GM18909 (cell line): ENCODE results near the gene EMSY.

Experiments used
- ATAC-seq: cut with Tn5 transposase; IDR thresholded peaks from one replicate; pipeline ENCODE4 v1.9.1; 2021; ENCODE audit warnings: mild to moderate bottlenecking; ENCODE audit not compliant: unreplicated experiment, poor library complexity

The EMSY gene

DNA sequence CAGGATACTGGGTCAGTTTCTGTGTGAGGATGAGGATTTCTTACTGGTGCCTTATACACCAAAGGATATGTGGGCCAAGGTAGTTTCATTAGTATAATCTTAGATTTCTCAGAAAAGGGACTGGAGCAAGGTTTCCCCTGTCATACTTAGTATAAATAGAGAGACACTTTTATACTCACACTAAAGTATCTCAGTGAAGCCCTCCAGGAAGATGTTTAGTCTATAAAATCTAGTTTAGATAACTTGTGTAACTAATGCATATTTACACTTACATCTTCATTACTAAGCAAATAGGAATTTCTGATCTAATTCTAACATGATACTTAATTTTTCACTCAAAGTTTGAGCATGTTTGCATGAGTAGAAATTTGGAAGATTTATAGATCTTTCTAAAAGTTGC, 11.1 kb downstream of the EMSY start:
- no peak for ATAC-seq

DNA sequence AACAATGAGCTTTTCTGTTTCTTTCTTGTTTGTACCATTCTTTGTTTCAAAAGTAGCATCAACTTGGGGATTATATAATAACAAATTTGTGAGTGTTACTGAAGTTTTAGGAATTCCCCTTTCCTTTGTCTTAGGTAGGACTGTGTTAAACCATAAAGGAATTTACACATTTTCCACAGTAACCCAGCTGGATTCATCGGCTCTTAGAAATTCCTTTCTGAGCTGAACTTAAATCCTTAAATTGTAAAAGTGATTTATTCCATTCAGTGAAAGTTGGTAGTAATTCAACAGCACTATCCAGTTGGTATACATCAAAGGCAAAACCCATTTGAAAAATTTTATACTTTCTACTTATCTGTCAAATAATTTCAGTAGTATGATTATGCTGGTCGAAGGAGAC, 11.8 kb downstream of the EMSY start:
- no peak for ATAC-seq

DNA sequence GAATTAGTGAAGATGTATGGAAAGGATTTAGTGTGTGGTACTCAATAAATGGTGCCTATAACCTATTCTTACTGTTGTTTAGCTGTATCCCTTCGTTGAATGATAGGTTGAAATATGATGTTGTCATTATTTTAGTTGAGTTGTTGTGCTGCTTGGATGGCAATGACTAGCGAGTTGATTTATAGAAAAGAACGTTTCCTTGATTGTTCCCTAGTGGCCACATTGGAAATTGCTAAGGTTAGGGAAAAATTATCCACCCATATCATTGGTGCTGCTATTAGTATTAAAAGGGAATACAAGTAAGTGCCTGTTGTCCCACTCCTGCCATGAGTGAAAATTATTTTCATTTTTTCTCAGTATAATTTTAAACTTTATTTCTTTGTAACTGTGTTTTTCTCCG, 14.5 kb downstream of the EMSY start:
- no peak for ATAC-seq

DNA sequence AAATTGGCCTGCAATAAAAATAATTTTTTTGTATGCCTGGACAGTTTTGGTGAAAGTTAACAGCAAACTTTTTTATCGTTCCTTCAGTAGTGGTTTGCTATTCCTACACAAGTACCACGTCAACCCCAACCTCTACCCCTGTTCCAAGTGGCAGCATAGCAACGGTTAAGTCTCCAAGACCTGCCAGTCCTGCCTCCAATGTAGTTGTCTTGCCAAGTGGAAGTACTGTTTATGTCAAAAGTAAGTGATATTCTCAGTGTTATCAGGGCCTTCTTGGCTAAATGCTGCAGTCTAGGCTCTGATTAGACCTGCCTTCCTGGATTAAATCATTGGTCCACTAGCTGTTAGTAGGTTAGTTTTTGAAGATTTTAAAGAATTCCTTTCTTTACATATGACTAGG, 15.0 kb downstream of the EMSY start:
- no peak for ATAC-seq

DNA sequence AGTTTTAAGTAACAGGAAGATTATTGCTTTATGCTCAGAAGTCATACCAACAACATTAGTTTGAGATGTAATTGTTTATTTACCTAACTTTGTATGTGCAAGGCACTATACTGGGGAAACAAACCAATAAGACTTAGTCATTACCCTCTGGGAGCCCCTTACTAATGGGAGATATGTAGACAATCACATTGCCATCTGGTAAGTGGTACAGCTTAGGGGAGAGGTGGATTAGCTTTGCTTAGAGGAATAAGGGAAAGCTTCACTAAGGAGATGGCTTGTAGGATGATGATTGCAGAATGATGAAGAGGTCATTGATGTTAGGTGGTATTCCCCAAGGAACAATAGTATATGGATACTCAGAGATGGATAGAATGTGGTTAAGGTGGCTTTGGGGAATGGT, 17.5 kb downstream of the EMSY start:
- no peak for ATAC-seq

DNA sequence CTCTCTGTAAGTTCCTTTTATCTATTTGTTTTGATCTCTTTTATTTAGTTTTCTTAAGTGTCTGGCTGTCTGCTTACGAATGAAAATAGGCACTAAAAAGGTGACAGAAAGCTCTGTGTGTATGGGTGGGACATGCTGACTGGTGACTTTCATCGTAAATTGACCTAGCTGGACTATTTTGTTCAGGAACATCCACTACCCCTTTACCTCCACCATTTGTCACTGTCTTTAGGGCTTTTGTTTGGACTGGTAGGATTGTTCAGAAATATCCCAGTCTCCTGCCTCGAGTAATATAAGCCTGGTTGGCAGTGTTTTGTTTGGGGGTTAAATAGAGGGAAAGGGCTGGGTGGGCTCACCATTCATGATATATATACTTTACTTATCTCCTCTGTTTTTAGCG, 20.9 kb downstream of the EMSY start:
- ATAC-seq = no peak

DNA sequence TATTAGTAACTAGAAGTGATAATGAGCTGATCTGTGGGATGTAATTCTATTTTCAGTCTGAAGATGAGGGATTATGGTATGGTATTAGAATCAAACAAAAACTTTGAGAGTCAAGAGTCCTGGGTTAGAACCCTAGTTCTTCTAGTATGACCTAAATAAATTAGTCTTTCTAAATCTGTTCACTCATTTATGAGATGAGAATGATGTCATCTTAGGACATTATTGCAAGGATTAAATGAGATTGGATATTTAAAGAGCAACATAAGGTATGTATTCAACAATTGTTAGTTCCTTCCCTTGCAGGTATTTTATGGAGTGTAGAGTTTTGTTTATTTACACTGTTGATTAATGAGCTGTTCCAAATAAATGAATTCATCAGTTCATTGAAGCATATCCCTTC, 21.8 kb downstream of the EMSY start:
- ATAC-seq = no peak

DNA sequence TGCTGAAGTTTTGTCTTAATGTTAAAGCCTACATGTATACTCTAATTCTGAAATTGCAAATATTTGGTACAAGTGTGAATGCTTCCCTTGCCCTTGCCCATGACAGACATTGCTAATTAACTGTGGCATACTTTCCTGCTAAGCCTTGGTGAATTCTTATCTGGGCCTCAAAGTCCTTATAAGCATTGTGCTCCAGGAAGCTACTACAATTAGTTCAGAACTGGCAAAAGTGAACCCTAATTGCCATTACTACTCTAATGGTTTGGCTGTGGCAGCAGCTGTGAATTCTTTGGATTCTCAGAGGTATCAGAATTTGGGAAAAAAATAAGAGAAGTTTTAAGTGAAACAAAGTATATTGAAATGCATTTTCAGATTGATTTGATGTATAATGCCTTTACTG, 24.3 kb downstream of the EMSY start:
- no peak for ATAC-seq

DNA sequence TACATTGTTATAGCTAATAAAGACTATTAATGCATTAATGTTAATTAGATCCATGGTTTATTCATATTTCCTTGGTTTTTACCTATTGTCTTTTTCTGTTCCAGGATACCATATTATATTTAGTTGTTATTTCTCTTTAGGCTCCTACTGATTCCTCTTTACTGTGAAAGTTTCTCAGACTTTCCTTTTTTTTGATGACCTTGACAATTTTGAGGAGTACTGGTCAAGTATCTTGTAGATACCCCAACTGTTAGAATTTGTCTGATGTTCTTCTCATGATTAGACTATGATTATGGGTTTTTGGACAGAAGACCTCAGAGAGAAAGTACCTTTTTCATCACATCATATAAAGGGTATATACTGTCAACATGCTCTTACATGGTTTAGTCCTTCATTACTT, 26.6 kb downstream of the EMSY start:
- ATAC-seq = no peak

DNA sequence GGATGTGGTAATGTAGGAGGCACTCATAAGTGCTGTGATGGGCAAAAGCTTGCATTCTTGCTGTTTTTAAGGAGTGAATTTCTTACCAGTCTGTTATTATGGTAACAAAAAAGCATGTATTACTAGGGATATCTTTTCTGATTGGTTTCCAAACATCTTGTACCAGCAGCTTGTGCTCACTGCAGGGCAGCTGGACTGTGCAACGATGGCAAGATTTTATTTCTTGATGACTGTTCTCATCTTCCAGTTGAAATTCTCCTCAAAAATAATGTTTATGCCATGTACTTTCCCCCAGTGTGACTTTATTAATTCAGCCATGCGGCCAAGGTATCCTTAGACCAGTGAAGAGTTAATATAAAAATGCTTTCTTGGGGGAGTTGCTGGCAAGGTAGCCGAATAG, 35.4 kb downstream of the EMSY start:
- ATAC-seq = no peak

DNA sequence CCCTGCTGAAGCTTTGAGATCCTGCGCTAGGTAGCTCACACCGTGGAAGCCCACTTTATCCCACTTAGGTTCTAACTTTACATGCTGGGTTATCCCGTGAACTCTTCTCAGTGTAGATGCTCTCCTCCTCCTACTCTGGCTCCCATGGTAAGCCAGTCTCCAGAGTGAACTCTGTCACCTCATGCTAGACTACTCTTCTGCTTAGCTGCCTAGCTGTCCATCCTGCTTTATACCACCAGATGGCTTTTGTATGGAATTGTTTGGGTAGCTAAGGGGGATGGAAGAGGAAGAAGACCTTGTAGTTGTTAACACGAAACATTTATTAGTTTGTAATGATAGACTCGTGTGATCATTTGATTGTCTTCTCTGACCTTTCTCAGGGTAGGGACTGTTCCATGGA, 46.8 kb downstream of the EMSY start:
- no peak for ATAC-seq

DNA sequence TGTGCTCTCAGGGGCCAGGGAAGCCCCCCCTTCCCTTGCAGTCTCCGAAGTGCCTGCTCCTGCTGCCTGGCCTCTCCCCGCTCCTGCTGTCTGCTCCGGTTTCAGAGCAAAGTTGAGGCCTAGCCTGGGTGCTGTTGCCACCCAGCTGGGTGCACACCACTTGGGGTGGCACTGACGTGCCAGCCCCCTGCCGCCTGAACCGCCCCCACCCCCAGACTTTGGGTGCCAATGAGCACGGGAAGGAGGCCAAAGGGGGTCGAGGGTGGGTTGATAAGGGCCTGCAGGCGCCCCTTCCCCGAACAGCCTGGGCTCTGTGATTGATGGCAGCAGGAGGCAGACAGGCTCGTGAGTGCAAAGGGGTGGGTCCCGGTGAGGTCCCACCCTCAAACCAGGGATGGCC, 48.2 kb downstream of the EMSY start:
- ATAC-seq = no peak

DNA sequence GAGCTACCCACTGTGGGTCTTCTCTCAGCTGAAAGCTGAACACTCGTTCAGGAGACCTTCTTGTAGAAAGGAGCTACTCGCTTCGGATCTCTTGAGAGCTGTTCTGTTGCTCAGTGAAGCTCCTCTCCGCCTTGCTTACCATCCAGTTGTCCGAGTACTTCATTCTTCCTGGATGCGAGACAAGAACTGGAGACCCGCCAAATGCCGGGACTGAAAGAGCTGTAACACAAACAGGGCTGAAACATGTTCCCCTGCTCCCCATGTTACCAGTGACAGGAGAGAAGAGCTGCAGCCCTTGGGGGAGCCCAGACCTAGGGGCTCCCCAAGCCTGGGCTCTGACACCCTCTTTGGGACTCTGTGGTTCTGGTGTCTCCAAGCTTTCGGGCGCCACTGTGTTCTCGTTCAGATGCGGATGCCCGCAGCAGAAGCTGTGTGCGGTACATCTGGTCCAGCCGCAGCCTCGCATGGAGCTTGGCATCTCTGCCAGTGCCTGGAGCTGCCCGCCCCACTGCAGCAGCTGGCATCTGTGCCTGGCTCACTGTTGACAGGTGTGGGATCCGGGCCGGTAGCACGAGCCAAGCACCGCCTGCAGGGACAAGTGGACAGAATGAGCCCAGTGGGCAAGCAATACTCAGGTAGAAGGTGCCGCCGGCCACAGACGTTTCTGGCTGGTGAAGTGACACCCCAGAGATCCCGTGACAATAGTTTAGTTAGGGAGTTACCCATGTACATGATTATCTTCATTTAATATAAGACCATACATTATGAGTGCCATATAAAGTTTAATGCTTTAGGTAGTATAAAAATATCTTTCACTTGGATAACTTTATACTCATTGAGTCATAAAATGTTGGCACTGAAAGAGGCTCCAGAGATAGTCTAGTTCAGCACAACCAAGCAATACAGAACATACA, 49.1 kb downstream of the EMSY start:
- ATAC-seq = no peak

DNA sequence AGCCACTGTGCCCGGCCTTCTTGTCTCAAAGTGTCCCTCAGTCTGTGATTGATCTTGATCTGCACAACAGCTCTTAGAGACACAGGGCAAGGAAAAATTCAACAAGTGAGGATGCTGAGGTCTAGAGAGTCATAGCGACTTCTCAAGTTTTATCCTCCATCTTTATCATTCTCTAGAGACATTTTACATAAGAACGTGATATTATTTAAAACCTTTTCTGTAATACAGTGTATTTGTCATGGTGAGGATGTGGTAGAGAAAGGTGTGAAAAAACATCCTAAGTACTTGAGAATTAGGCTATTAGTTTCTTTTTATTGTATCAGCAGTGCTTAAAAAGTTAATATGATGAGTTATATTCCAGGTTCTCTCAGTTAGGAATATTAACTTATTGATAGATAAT, 50.2 kb downstream of the EMSY start:
- ATAC-seq = no peak

DNA sequence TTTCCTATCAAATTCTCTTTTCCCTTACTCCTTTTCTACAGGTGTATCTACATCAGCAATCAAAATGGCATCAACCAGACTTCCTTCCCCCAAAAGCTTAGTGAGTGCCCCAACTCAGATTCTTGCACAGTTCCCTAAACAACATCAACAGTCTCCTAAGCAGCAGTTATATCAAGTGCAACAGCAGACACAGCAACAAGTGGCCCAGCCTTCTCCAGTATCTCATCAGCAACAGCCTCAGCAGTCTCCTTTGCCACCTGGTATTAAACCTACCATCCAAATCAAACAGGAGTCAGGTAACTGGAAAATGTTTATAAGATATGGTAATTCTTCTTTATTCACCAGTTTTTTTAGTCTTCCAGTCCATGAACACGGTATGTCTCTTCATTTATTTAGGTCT, 51.4 kb downstream of the EMSY start:
- no peak for ATAC-seq

DNA sequence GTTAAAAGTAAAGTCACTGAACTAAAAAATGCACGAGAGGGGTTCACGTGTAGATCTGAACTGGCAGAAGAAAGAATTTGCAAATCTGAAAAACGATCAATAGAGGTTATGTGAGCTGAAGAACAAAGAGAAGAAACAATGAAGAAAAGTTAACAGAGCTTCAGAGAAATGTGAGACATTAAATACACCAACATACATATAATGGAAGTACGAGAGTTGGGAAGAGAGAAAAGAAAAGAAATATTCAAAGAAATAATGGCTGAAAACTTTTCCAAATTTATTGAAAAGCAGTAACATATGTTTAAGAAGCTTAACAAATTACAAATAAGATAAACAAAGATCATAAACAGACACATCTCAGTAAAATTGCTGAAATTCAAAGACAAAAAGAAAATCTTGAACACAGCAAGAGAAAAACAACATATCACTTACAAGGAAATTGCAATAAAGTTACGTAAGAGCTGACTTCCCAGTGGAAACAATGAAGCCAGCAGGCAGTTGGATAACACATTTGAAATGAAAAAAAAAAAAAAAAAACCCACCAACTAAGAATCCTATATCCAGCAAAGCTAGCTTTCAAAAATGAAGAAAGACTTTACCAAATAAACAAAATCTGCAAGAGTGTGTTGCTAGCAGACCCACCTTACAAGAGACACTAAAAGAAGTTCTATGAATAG, 56.8 kb downstream of the EMSY start:
- no peak for ATAC-seq

DNA sequence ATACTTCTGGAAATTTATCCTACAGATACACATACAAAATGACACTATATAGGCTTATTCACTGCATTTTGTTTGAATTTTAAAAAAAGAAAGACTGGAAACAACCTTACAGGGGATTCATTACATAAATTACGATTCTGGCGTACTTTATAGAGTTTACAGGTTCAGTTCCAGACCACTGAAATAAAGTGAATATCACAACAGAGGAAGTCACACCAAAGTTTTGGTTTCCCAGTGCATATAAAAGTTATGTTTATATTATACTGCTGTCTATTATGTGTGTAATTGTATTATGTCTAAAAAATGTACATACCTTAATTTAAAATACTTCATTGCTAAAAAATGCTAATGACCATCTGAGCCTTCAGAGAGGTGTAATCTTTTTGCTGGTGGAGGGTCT, 62.0 kb downstream of the EMSY start:
- ATAC-seq = no peak

DNA sequence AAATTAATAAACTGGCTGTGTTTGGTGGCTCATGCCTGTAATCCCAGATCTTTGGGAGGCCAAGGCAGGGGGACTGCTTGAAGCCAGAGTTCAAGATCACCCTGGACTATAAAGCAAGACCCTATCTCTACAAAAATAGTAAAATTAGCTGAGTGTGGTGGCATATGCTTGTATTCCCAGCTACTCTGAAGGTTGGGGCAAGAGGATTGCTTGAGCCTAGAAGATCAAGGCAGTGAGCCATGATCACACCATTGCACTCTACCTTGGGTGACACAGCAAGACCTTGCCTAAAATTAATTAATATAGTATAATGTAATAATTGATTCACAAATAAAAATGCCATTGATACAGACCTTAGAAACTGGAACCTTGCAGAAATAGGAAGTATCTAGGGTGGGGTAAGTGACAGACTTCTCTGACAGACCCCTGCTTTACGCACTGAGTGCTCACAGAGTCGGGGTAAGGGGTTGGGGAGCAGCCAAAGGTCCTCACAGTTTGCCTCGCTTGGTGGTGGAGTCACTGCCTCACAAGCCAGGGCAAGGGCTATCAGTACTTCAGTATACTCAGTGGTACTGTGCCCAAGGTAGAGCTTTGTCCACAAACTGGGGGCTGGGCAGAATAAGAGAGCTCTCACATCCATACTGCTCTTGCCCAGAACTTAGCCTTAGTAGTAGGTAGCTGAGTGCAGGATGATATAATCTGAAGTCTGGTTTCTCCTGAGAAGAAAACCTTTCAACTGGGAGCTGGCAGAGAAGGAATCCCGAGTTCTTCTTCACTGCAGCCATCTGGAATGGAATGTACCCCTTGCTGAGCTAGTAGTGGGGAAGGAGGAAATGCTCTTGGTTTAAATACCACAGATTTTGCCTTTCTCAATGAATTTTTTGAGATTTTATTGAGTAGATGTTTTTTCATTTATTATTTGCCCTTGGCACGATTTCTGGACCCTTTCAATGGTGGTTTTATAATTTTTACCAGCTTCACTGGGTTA, 65.5 kb downstream of the EMSY start:
- no peak for ATAC-seq

DNA sequence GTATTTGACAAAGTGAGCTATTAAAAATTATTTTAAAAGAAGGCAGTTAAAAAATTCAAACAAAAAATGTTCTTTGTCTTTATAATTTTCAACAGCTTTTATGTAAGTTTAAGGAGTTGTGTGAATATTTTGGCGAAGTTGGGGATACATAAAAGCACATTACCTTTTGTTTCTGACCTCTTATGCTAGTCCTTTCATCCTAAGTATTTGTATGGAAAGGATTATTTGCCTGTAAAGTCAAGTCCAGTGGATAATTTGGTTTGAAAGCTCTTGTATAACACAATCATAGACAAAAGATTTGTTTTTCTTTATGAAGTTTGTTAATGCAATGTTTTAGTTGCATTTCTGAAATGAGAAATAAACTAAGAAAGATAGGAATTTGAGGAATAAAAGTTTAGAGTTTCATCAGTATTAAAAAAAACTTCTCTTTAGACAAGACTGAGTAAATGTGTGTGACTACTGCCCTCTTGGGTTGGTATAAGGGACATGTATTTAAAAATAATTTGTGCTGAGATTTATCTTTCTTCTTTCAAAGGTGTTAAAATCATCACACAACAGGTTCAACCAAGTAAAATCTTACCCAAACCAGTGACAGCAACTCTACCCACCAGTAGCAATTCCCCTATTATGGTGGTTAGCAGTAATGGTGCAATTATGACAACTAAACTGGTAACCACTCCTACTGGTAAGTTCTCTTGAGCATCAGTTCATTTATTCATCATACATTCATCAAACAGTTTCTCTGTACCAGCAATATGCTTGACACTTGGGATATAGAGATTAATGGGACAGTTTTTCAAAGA, 68.2 kb downstream of the EMSY start:
- no peak for ATAC-seq

DNA sequence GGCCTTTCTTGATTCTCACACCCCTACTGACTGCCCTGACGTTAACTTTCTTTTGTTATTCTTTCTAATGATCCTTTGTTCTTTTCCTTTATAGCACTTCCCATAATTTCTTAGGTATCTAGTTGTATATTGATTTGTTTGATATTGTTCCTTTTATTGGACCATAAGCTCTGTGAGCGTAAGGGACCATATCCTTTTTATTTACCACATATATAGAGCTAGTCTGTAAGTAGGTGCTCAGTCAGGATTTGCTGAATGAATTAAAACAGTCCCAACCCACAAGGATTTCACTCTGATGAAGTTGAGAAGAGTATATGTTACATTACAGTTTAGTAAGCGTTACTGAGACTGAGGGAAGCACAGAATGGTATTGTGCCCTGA, 68.8 kb downstream of the EMSY start:
- ATAC-seq = no peak
